NCI-H2029 (cell line): Measurements from ENCODE around the gene DHX58.
"Not testable (repeated sequence)": the region's sequence is repeated elsewhere in the genome, so short reads cannot be mapped to it uniquely, and the experiment has no call there.

Source experiments
- DNase-seq: peaks from one replicate; lab custom pipeline; 2025; lab: John Stamatoyannopoulos, UW

Gene DHX58

GRCh38 chr17:42112552-42113176 is at the start of gene DHX58:
DHX58 (minus strand) TSS chr17:42112714; CDS start chr17:42111892, 822 bp downstream.
- peak; percentile 84 for DNase-seq

GRCh38 chr17:42160531-42160910 is 48.0 kb upstream of the DHX58 start:
- no peak for DNase-seq

- DNase-seq = no peak
Observed at GRCh38 chr17:42159796-42160530, 47.4 kb upstream of the DHX58 start.

- DNase-seq = no peak
Observed at GRCh38 chr17:42155614-42156045, 43.1 kb upstream of the DHX58 start.

GRCh38 chr17:42153919-42154742 is 41.6 kb upstream of the DHX58 start:
- no peak for DNase-seq

- no peak for DNase-seq
Observed at GRCh38 chr17:42146911-42147607, 34.5 kb upstream of the DHX58 start.

GRCh38 chr17:42143138-42143537 is 30.6 kb upstream of the DHX58 start:
- not testable (repeated sequence) for DNase-seq

GRCh38 chr17:42142371-42142896 is 29.9 kb upstream of the DHX58 start:
- DNase-seq = no peak

GRCh38 chr17:42141382-42141781 is 28.9 kb upstream of the DHX58 start:
- no peak for DNase-seq

- DNase-seq = not testable (repeated sequence)
Observed at GRCh38 chr17:42140690-42141089, 28.2 kb upstream of the DHX58 start.

- no peak for DNase-seq
Observed at GRCh38 chr17:42138749-42139492, 26.4 kb upstream of the DHX58 start.

GRCh38 chr17:42136654-42137051 is 24.1 kb upstream of the DHX58 start:
- DNase-seq = no peak

- DNase-seq = peak; percentile 90
Observed at GRCh38 chr17:42135664-42136653, 23.4 kb upstream of the DHX58 start.

GRCh38 chr17:42135151-42135550 is 22.6 kb upstream of the DHX58 start:
- no peak for DNase-seq

GRCh38 chr17:42133461-42134041 is 21.0 kb upstream of the DHX58 start:
- DNase-seq = peak; percentile 86

- peak; percentile 59 for DNase-seq
Observed at GRCh38 chr17:42132941-42133340, 20.4 kb upstream of the DHX58 start.

- DNase-seq = no peak
Observed at GRCh38 chr17:42131981-42132432, 19.5 kb upstream of the DHX58 start.

GRCh38 chr17:42131232-42131631 is 18.7 kb upstream of the DHX58 start:
- no peak for DNase-seq

- no peak for DNase-seq
Observed at GRCh38 chr17:42130310-42130936, 17.9 kb upstream of the DHX58 start.
